Ramos (cell line): ENCODE results near the gene MAN2A1.

Source experiments
- in situ Hi-C: fragments of 300-500 bp; cut with MboI; formaldehyde crosslinking; loops from one replicate; pipeline ENCODE4 v1.14.3; 2022; ENCODE audit warnings: low sequenced_read_pairs; ENCODE audit not compliant: unreplicated experiment

MAN2A1 gene

GRCh38 chr5:109849478-109850088 is 159.9 kb downstream of the MAN2A1 start:
- in situ Hi-C loops: no loop called here

DNA sequence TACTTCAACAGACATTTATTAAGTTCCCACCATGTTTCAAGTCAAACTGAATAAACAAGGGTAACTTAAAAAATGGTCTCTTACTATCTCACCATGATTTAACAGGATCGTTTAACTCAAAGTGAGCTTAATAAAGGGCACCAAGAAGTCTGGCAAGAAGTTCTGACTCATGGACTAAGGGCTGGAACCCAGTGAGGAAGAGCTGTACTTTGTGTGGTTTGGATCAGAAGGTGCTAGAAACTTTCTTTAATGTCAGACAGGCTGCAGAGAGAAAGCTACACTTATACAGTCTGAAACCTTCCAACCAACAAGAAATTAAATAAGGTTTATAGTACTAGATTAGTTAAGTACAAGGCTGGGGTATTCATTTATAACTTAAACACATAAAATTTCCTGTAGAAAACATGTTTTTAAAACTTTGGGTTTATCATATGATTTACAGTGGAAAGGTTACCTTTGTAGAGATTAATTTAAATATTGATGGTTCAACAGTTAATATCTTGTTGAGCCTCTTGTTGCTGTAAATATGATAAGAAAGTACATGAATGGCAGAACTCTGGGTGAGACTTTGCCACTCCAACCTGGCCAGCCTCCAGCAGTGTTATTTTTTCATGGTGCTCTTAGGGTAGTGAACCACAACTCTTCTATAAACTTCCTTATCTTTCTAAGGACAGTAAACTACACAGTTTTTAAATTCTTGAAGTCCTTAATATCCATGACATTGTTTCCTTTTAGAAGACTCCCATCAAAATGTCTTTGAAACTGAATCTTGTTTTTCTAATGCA is 162.8 kb downstream of the MAN2A1 start:
- in situ Hi-C loops: no loop called here

- in situ Hi-C loops: no loop called here
Observed at GRCh38 chr5:109853377-109853776, 163.7 kb downstream of the MAN2A1 start.

- in situ Hi-C loops: no loop called here
Observed at GRCh38 chr5:109855056-109855455, 165.3 kb downstream of the MAN2A1 start.

- in situ Hi-C loops: no loop called here
Observed at GRCh38 chr5:109857405-109858031, 167.8 kb downstream of the MAN2A1 start.

DNA sequence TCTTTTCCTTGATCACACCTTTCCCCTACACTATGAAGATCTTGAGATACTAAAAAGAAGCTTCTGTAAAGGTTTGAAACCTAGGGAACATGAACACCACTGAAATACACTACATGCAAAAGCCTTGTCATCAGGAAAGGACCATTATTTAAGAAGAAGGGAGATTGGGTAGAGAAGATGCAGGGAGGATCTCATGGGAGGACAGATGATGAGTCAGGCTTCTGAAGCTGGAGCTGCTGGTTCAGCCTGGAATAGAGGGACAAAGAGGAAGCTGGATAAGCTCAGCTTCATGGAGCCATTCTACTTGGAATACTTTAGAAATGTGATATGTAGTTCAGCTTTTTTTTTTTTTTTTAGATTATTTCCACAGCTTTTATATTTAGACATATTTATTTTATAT is 169.8 kb downstream of the MAN2A1 start:
- in situ Hi-C loops: no loop called here

DNA sequence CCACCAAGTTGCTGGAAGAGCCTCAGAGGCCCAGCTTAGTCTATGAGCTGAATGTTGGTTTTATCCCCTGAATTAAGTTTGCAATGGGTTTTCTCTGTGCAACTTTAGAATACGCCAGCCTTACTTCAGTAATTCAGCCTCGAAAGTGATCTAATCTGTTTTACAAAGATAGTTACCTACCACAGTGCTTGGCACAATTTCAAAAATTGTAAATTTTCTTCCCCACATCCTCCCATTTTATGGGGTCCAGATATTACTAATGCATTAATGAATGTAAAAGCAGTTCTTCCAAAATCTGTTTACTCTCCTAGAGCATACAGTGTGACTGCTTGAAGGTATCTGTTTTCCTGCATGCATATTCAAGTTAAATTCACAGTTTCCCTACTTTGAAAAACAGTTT is 172.6 kb downstream of the MAN2A1 start:
- in situ Hi-C loops: no loop called here

DNA sequence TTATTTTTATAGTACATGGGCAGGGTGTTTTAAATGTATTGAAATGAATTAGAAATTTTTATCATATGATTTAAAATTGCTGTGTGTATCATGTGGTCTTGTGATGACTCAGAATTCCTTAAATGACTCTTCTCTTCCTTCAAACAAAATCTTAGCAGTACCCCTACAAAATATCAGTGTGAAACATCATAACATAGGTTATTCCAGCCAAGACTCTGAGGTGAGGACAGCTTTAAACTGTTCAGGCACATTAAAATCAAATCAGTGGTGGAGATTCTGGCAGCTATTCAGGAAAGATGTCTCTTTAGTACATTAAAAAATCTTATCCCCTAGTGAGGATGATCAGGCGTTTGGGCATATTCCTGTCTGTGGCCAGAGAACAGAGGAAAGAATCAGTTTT is 174.0 kb downstream of the MAN2A1 start:
- in situ Hi-C loops: no loop called here

- in situ Hi-C loops: no loop called here
Observed at GRCh38 chr5:109865637-109866036, 175.9 kb downstream of the MAN2A1 start.

DNA sequence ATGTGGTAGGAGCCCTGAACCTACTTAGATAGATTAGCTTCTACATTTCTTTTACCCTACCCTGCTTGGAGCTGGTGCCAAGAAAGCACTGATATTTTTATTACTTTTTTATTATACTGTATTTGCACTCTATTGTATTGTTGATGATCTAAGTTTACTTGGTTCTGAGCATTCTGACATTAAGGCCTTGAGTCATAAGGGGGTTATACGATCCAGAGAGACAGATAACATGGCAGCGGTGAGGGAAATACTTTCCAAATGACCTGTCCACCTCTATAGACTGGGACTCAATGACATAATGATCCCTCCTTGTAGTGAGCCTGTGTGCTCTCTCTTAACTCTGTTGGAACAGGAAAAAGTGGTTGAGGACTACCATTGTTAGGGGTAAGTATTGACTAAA is 176.3 kb downstream of the MAN2A1 start:
- in situ Hi-C loops: no loop called here

DNA sequence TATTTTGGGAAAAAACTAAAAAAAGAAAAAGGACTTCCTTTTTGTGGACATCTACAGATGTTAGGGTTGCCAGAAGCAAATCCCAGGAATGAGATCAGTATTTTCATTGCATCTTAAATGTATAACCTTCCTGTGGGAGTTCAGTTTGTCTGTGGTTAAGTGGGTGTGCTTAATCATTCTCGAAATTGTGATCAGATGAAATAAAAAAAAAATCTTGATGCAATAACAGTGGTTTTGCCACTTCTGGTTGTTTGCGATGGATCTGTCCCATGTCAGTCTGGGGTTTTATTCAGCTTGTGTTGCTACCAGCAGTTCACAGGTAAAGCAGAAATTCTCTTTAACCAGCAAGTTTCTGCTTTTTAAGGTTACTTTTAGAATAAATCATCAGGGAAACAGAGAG is 179.0 kb downstream of the MAN2A1 start:
- in situ Hi-C loops: no loop called here

- in situ Hi-C loops: no loop called here
Observed at GRCh38 chr5:109873687-109874086, 184.0 kb downstream of the MAN2A1 start.

DNA sequence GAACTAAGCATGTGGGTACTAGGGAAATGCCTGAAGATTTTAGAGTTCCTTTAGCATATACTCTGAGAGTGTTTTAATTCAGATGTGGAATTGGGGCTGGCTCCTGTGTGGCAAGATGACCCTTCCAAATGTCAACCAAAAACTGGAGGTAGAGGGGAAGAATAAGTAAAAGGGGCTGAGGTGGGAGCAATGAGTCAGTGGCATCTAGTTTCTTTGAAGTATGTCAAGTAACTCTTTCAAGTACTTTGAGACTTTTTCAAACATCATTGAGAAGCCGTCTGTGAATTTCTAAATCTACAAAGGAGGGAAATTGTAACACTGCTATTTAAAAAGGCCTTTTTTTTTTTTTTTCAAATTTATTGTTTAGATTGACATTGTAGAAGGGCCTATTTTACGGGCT is 184.4 kb downstream of the MAN2A1 start:
- in situ Hi-C loops: no loop called here

DNA sequence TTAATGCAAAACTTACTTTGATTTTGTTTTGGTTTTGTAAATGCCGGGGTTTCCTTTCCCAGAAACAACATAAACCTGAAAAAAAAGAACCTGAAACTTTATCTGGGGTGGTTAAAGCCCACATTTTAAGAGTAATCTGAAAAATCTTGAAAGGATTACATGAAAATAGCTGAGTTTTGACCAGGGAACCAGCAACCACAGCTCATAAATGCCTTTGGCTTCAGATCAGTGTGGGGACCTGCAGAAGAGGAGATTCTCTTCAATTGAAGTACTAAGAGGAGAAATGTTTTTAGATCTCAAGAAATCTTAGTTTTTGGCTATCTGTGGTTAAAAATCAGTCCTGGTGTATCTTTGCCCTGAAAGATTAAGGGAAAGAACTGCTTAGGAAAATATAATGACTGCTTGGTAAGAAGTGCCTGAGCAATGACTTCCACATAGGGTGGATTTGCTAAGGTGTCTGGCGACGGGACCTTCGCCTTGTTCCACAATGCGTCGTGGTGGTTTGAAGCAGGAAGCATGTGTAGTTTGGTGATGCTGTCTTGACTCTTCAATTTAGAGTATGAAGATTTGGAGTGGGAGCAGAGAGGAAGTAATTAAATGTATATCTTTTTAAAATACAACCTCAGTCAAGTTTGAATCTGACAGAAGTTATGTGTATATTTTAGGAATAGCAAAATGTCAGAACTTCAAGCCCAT is 186.5 kb downstream of the MAN2A1 start:
- in situ Hi-C loops: no loop called here

- in situ Hi-C loops: no loop called here
Observed at GRCh38 chr5:109876941-109877669, 187.4 kb downstream of the MAN2A1 start.

DNA sequence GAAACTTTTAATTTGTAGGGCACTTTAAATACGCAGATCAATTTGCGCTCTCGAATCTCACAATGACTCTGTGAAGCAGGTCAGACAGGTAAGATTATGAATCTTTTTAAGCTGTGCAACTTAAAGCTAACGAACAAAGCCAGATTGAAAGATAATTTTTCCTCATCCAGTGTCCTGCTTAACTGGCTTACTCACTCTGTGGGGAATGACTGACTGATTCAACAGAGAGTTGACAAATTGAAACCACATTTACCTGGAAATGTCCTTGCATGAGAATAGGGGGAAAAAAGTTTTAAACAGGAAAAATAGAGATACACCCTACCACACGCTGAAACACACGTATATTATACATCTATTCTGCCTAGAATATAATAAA is 187.9 kb downstream of the MAN2A1 start:
- in situ Hi-C loops: no loop called here

GRCh38 chr5:109878887-109879286 is 189.2 kb downstream of the MAN2A1 start:
- in situ Hi-C loops: no loop called here

DNA sequence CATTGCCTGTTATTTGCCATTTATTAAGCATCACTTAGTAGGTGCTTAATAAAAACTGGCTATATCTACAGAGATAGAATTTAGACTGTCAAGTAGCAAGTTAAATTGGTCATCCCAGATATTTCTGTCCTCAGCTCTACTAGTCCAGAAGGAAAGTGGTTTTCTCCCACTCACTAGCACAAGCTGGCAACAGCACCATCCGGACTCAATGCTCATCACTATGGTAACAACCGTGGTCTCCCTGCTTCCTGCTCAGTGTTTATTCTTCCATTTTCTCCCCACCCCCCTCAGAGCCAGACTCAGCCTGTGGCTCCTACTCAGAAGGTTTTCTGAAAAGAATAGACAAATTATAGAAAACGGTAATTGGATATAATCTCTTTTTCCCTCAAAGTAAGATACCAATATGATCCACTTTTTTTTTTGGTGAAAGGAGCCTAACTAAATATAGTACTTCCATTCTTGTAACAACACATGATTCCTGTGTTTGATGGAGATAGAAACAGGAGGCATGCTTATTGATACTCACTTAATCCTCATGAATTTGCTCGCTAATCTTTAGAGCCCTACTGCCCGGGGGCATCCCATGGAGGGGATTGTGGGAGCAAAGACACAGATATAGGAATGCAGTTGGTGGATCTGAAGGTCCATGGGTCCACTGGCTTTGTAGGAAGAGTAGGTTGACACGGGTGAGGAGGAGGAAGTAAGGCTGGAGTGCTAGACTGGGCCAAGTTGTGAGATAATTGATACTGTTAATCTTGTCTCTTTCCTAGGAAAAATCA is 191.4 kb downstream of the MAN2A1 start:
- in situ Hi-C loops: no loop called here

DNA sequence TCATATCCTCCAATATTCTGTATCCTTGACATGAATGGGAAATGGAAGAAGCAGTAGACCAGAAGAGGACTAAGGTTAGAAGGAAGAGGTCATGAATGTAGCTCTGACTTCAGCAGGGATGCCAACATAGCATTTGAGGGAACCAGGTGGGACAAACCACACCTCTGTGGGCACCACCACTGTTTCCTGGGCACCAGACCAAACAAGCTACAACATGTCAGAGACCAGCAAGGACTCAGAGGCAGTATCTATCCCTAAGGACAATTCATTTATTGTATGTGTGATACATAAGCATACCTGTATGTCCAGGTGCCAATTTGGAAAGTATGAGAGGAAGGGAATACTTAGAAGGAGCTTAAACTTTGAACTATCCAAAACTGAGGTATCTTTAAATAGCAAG is 192.8 kb downstream of the MAN2A1 start:
- in situ Hi-C loops: no loop called here

DNA sequence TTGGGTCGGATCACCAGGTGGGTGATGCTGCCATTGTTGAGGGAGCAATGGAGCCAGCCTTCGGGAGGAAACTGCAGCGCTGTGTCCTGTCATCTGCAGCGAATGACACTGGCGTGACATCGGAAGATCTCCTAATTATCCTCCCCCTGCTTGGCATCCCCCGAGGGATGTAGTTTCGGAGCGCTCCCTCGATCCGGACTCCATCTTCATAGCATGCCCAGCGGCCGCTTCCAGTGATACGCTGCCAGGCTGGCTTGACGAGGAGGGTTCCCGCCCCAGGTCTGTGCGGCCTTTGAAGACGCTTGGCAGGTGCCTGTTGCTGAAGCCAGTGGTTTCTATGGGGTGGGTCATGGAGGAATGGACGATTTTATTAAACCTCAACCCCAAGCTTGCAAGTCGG is 194.9 kb downstream of the MAN2A1 start:
- in situ Hi-C loops: no loop called here
